ENCODE results near the gene CALR.

The CALR gene

GRCh38 chr19:12979974-12980373, 41.6 kb downstream of the CALR start:
- DNase-seq = no peak

- DNase-seq = no peak
Measured at GRCh38 chr19:12982648-12983047, 44.2 kb downstream of the CALR start.

DNA sequence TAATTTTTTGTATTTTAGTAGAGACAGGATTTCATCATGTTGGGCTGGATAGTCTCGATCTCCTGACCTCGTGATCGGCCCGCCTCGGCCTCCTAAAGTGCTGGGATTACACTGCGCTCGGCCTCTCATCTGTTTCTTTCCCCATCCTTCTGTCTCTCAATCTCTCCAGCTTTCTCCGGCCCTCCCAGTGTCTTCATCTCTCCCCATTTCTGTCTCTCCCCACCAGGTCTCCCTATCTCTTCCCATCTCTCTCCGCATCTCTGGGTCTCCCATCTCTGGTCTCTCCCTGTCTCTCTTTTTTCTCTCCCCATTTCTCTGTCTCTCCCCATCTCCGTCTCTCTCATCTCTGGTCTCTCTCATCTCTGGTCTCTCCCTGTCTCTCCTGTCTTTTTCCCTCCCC, 44.7 kb downstream of the CALR start:
- DNase-seq = no peak

DNA sequence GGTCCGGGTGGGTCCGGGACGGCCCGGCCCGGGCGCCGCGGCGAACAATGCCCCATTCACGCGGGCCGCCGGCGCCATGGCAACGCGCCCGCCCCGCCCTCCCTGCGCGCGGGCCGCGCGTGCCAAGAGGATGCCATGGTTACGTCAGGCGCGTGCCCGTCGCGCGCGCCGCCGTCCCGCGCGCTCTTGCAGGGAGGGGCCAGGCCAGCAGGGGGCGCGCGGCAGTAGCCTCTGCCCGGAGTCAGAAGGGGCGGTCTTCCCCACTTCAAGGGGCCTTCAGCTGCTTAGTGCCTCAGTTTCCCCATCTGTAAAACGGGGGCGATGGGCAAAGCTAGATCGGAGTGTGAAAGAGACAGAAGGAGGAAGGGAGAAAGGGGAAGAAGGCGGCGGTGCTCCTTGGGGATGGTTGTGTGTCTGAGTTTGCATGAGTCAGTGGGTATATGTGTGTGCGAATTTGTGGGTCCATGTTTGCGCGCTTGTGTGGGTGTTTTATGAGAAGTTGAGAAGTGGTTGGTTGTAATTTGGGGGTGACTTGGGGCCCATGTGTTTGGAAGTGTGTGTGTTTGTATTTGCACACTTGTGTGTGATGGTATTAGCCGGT, 45.2 kb downstream of the CALR start:
- peak; percentile 78 for DNase-seq

GRCh38 chr19:12984143-12984627, 45.8 kb downstream of the CALR start:
- peak; percentile 19 for DNase-seq

- no peak for DNase-seq
Measured at GRCh38 chr19:12984683-12985048, 46.3 kb downstream of the CALR start.

DNA sequence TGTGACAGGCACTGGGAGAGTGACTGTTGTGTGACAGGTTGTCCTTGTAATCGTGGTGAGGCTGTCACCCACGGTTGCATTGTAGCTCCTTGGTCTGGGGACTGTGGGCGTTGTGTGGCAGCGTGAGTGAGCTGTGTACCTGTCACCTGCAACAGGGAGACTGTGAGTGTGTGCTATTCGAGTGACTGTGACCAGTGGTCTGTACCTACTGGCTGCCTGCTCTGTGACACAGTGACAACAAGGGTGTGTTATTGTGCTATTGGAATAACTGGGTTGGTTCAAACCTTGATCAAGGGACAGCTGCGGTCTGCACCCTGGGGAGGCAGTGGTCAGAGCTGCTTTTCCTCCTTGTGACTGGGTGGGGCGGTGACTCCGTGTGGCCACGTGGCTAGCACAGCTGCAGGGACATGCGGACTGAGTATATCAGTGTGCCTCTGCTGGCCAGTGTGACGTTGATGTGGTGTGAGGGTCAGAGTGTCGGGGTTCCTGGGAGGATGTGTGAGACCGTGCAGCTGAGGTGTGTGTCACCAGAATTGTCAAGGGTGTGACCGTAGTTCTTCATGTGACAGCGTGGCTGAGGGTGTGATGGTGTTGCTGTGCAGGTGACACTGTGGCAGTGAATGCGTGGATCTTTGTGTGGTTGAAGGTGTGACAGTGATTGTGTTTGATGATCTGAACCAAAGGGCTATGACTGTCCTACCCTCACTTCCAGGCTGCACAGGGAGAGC, 46.8 kb downstream of the CALR start:
- no peak for DNase-seq

DNA sequence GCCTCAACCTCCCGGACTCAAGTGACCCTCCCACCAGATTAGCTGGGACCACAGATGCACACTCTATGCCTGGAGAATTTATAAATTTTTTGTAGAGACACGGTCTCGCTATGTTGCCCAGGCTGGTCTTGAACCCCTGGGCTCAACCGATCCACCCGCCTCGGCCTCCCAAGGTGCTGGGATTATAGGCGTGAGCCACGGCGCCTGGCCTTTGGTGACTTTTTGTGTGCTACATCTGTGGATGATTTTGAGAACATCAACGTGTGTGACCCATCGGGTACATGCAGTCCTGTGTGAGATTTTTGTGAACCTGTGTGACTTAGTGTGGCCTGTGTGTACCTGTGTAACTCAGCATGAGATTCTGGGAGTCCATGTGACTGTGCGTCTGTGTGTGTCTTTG, 48.3 kb downstream of the CALR start:
- no peak for DNase-seq

DNA sequence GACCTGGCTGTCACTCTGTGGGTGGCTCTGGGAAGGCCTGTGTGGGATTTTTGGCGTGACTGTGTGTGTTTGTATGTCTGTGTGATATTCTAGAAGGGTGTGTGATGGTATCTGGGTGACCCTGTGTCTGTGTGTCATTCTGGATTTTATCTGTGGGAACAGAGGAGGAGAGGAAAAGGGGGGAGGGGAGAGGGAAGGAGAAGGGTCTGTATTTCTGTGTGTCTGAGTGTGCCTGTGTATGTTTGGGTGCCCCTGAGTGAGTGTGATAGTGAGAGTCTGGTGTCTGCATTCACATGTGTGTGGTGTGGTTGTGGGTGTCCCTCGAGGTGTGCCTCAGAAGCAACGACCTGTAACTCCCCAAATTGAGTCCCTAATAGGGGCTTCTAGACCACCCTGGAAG, 48.8 kb downstream of the CALR start:
- DNase-seq = no peak

DNA sequence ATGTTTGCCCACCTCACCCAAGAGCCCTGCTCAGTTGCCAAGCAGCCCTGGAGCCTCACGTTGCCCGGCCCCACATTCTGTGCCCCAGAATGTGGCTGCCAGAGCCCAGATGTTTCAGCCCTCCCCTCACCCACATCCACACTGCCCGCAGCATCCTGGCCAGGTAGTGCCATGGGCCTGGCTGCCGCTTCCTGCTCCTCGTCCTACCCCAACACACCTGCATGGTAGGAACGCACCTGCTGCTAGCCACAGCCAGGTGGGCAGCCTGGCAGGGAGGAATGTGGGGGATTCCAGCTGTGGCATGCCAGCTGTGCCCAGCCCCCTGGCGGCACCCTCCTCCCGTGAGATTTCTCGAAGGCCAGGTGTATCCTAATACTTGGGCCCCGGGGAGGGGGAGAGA, 49.4 kb downstream of the CALR start:
- DNase-seq = no peak

DNA sequence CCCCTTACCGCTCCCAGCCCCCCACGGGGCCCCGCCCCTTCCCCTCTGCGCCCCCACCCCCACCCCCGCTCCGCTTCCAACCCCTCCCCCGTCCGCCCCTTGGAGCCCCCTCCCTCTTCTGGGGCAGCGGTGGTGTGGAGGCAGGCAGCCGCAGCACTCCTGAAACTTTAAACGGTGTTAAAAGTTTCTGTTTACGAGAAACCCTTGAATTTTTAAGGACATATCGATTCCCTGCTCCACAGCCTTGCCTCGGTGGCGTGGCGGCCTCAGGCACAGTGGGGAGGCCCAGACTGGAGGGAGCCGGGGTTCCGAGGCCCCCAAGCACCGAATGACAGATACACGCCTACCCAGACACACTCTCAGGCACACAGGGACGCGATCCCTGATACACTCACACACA, 52.0 kb downstream of the CALR start:
- DNase-seq = no peak

GRCh38 chr19:12990853-12991252, 52.4 kb downstream of the CALR start:
- no peak for DNase-seq

GRCh38 chr19:12991296-12991695, 52.9 kb downstream of the CALR start:
- no peak for DNase-seq

DNA sequence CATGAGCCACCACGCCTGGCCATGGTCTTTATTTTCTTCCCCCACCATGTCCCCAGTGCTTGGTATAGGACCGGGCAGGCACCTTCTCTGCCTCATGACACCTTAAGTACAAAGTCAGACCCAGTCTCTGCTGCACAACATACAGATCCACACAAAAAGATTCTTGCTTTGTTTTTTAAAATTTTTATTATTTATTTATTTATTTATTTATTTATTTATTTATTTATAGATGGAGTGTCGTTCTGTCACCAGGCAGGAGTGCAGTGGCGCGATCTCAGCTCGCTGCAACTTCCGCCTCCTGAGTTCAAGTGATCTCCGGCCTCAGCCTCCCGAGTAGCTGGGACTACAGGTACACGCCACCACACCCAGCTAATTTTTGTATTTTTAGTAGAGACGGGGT, 54.3 kb downstream of the CALR start:
- DNase-seq = no peak

DNA sequence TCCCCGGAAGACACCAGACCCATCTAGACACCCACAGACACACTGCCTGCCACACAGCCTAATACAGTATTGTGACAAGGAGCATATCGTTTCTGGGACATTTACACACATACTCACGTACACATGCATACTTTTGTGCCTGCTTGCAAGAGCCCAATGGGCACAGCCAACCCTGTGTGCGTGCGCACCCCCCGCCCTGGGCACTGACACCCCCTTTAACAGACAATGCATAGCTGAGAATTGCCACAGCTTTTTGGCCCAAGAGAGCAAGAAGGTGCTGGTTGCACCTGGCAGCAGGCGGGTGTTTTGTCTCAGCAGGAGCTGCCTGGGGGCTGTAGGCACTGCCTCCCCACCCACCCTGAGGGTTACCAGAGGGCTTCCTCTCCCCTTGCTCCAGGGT, 55.2 kb downstream of the CALR start:
- DNase-seq = no peak

Measured in fibroblast of skin of abdomen (primary cell).